HG03025 (cell line): ENCODE data around the gene TRPC3.
A peak's percentile ranks its signal among the peaks of the same experiment; 100 is the strongest.

Experiments used
- ATAC-seq: cut with Tn5 transposase; IDR thresholded peaks from one replicate; pipeline ENCODE4 v1.9.1; 2021; ENCODE audit warnings: mild to moderate bottlenecking, moderate library complexity; ENCODE audit not compliant: unreplicated experiment, low FRiP score

The TRPC3 gene

DNA sequence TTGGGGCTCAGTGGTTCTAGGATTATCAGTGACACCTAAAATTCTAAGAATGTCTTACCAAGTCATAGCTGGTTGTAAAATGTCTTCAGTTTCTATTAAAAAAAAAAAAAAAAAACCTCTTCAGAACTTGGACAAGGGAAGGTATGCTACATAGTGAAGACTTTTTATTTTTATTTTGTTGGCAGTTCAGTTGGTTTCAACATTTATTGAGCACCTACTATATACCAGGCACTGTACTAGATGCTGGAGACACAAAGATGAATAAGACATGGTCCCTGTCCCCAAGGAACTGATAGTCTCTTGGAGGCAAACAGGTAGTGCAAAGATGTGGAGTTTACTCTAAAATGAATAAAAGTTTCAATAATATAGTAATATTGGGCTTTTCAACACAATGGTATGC is 72.7 kb downstream of the TRPC3 start:
- no peak for ATAC-seq

DNA sequence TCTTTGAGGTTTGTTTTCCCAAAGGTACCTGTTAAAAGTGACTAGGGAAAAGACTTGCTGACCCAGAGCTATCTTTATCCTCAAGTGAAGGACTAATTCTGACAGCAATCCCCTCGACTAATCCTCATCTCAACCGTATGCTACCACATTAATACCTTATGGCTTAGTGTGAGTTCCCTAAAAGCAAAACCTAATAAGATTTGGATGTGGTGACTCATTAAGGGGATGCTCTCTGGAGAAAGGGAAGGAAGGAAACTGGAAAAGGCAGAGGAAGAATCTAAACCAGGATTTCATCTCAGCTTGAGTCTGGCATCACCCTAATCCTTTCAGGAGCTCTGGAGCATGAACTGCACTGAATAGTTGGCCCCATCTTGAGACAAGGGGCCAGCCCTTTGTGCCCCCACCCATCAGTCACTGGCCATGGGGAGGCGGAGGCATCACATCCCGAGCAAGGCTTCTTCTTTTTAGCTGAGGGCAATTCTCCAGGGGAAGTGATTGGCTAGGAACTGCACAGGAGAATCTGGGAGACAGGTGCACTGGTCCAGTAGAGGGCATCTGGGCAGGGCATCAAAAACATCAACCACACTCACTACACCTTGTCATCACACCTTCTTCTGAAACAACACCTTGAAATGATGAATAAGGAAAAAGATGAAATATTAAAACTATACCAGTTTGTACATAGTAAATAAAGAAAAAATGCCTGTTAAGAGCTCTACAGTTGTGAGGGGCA is 74.7 kb downstream of the TRPC3 start:
- no peak for ATAC-seq

GRCh38 chr4:121876070-121876469 is 75.8 kb downstream of the TRPC3 start:
- ATAC-seq, result no peak

GRCh38 chr4:121875652-121876051 is 76.2 kb downstream of the TRPC3 start:
- no peak for ATAC-seq

- ATAC-seq, result no peak
These were observed 78.3 kb downstream of the TRPC3 start for GRCh38 chr4:121873604-121874003.

- peak; percentile 99 for ATAC-seq
These were observed 81.7 kb downstream of the TRPC3 start, which contains the start of gene BBS7 for GRCh38 chr4:121869841-121870822. BBS7 (minus strand) TSS chr4:121870474; CDS start chr4:121870313, 161 bp downstream.

DNA sequence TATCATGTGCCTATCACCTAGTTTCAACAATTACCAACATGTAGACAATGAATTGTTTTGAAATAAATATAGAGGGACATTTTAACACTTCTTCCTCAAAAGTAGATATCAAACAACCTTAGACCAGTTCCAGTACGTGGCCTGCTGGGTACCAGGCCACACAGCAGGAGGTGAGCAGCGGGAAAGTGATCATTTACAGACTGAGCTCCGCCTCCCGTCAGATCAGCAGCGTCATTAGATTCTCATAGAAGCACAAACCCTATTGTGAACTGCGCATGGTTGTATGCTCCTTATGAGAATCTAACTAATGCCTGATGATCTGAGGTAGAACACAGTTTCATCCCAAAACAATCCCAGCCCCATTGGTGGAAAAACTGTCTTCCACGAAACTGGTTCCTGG is 88.1 kb downstream of the TRPC3 start:
- ATAC-seq, result no peak

DNA sequence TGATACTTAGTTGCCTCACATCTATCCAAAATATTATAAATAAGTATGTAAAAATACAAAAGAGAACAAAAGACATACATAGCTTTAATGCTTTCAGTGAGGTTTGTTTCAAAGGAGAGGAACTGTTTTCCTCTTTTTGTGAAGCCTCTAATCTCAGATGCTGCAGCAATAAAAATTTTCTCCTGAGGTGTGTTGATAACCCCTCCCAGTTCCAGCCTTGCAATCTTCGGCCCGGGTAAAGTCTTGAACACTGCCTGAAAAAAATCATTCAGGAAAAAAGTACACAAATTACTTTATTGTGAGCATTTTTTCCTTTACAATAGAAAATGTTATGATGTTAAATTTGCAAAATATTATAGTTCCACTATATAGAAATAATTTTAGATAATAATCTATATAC is 90.4 kb downstream of the TRPC3 start:
- no peak for ATAC-seq

- no peak for ATAC-seq
These were observed 91.7 kb downstream of the TRPC3 start for GRCh38 chr4:121860121-121860520.

DNA sequence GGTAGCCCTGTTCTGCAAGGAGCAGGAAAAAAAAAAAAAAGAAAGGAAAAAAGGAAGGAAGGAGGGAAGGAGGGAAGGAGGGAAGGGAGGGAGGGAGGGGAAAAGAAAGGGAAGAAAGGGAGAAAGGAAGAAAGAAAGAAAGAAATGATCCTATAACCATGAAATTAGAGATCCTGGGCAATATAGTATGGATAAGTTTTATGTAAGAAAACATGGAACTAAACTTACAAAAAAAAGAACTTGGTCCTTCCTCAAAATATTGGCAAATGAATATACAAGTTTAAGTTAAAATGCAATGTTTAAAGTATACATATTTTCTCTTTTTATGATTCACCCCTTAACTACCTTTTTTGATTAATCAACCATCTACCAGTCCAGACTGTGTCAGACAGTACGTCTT is 100.5 kb downstream of the TRPC3 start:
- no peak for ATAC-seq

GRCh38 chr4:121846662-121847061 is 105.2 kb downstream of the TRPC3 start:
- ATAC-seq, result no peak

DNA sequence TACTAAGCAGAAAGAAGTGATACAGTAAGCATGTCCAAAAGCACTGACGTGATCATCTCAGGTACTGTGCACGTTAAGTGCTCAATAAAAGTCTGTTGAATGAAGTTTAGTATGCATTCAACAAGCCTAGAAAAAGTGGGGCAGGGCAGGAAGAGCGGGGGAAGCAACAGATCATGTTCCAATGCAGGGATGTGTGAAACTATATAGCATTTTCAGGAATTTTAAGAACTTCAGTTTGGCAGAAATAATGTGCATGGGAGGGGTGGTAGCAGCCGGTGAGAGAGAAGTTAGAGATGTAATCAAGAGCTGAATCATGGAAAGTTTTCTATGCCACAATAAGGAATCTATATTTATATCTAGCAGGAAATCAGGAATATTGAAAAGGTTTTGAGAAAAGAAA is 109.0 kb downstream of the TRPC3 start:
- no peak for ATAC-seq

GRCh38 chr4:121838136-121838535 is 113.7 kb downstream of the TRPC3 start:
- ATAC-seq, result no peak

DNA sequence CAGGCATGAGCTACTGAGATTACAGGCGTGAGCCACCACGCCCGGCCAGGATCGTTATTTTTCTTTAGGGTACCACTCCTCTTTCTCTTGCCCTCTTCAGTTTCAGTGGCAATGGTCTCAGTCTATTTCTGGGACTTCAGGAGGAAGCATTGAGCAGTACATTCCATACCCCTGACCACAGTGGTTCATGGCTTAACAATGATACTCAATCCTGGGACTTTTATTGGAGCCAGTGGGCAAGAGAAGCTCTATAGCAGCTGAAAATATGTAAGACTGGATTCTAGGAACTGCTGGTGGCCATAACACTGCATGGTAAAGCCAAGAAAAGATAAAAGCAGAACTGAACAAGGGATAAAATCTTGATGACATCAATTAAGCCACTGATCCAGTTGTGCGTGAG is 122.3 kb downstream of the TRPC3 start:
- ATAC-seq, result no peak
